EL (cell line): Measurements from ENCODE around the gene UNC5CL.

Experiments used
- DNase-seq: peaks from one replicate; pipeline ENCODE4 v3.0.0-alpha.2; 2016

UNC5CL gene

GRCh38 chr6:41000248-41000647 is 38.8 kb downstream of the UNC5CL start:
- DNase-seq = no peak

DNA sequence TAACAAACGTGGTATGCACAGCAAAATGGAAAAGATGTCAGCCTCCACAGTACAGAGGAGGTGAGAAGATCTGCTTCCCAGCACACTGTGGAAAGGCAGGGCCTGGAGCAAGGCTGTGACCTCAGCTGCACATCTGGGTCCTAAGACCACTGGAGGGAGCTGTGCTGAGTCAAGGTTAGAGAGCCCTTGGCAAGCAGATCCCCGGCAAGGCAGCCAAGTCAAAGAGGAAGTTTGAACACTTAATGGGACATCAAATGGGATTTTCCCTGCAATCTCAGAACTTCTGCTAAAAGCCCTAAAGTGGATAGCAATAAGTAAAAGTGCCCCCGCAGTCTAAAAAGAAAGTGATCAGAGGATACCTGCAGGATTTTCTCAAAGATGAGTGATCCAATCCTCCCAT is 39.5 kb downstream of the UNC5CL start:
- peak; percentile 53 for DNase-seq

- DNase-seq = no peak
Observed at GRCh38 chr6:40998661-40999060, 40.4 kb downstream of the UNC5CL start.

DNA sequence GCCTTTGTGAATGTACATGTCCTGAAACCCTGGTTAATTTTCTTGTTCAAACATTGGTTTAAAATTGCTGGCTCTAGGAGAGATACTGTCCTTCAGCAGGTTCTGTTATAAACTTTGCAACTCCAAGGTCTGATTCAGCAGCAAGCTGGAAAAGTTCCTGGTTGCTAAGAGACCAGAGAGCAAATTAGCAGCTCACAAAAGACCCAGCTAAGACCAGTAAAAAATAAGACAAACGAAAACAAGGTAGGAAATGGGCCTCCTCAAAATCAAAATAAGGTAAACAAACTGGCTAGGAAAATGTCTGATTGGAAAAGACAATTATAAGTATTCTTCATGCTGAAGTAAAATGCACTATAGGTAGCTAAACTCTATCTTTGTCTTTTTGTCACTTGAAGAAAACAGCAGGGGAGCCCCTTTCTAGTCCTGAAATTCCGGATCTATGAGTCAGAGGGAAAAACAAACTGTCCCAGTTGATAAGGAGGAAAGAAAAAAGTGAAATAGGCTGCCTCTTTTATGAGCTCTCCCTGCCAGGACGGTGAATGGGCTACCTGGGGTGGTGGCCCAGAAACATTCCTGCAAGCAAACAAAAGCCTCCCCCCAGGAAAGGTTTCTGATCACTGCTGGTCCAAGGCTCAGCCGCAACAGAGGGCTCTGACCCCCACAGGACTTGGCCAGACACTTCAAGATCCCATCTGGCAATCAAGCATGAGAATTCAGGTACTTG is 41.6 kb downstream of the UNC5CL start:
- DNase-seq = peak; percentile 66

- DNase-seq = no peak
Observed at GRCh38 chr6:40996591-40997233, 42.3 kb downstream of the UNC5CL start.

GRCh38 chr6:40992746-40993145 is 46.3 kb downstream of the UNC5CL start:
- DNase-seq = no peak

GRCh38 chr6:40990301-40990700 is 48.7 kb downstream of the UNC5CL start:
- no peak for DNase-seq

GRCh38 chr6:40989204-40990169 is 49.5 kb downstream of the UNC5CL start:
- no peak for DNase-seq

DNA sequence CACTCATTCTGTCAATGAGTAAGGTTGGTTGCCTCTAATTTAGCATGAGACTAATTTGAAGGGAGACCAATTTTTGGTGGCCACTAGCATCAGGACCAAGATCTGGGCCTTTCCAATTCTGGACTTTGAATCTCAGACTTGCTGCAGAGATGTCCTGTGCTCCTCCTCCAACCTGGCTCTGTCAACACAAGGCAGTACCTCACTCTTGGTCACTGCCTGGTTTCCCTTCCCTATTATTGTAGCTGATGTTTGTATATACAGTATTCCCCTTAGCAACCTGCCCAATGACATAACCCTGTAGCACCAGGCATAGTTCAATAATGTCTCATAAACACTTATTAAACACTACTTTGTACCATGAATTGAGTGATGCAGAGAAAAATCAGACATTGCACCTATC is 50.4 kb downstream of the UNC5CL start:
- no peak for DNase-seq

DNA sequence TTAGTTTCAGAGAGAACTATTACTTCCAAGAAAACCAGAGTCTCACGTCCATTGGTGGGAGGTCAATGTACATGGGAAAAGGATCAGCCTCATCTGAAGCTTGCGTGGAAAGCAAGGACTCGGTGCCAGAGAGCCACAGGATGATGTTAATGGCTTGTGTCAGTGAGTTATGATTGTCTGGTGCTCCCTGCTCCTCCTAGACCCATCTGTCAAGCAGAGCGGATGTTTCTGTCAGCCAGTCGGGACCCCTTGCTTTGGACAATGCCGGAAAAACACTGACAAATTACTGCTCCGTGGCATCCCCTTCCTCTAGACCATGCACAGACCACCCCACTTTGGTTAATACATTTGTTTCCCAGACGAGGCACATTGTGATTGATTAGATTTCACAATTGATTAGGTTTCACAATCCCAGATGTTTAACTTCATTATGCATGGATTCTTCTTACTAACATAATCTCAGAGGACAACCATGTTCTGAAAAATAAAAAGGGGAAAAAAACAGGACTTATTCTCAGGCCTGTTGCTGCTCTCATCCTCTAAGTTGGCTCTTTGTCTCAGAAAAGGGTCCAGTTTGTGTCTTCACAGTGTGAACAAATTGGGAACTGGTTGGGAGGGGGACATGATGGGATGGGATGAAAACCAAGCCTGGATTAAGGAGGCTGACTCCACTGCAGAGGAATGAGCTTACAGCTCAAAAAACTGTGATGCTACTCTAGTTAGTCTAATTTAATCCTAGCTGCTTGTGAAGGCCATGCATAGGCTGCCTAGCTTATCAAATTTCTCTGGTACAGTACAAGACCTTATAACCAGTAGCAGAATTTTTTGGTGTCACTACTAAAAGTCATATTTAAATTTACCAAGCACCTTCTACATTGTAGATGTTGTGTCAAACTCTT is 51.9 kb downstream of the UNC5CL start:
- DNase-seq = no peak

DNA sequence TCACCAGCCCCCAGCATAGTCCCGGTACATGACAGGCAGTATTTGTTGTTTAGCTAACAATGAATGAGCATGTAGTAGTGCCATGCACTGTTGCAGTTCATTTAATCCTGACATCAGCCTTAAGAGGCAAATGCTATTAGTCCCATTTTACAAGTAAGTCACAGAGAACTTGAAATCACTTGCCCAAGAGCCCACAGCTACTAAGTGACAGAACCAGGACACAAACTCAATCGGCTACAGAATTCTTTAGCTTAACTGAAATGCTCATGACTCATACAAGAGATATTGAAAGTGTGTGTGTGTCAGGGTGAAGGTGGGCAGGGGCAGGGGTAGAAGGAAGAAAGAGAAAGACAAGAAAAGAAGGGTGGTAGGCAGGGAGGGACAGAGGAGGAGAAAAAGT is 52.7 kb downstream of the UNC5CL start:
- DNase-seq = peak; percentile 19

- no peak for DNase-seq
Observed at GRCh38 chr6:40983752-40984151, 55.3 kb downstream of the UNC5CL start.

DNA sequence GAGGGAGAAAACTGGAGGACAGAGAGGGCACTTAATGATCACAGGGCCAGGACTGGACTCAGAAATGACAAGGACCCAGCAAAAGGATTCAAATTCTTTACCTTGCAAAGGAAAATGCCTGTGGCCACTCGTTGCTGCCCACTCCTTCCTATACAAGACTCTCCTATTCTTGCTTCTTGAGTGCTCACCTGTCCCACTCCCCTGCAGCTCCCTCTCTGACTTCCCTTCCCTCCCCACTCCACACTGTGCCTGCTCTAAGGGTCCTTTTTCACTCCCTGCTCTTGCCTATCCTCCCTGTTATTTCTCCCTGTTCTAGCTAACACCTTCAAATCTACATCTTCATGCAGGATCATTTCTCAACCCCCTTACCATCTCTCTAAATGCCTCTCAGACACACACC is 56.1 kb downstream of the UNC5CL start:
- no peak for DNase-seq

GRCh38 chr6:40978687-40979289 is 60.2 kb downstream of the UNC5CL start:
- no peak for DNase-seq

GRCh38 chr6:40977695-40978094 is 61.3 kb downstream of the UNC5CL start:
- DNase-seq = no peak

- no peak for DNase-seq
Observed at GRCh38 chr6:40977085-40977484, 61.9 kb downstream of the UNC5CL start.
